ENCODE results near the gene ALKBH2. TPM values are rescaled to one million over a fixed set of nuclear protein-coding genes. Genes with fewer than 3 reads are reported as not detected.
A peak's percentile ranks its signal among the peaks of the same experiment; 100 is the strongest.

ALKBH2 gene
- total and polyA plus RNA-seq, 2 of the 8 experiments (the other 6 are each of a cell fraction or from before 2014, with no cell fraction given): 19.1 to 22.5 TPM

DNA sequence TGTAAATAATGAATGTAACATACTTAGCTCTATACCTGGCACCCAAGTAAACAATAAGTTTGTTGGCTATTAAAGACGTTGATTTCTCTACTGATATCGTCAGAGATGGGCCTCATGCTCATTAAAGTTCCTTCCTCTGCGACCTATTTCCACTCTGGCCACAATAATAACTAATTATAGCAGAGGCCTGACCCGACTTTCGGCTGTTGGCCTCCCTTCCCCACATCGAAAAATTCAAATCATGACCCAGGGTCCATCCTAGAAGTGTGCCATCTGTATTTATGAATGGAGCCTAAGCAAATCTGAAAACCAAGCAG lies 41.2 kb downstream of the ALKBH2 start:
- Histone ChIP-seq H3K79me1 (ENCODE audit: low read depth, low read length) (no peaks in the 10 kb centered on the region), H3K36me3 (ENCODE audit: control insufficient read depth in 2 of 4, insufficient read depth in 4 of 4, low read length in 3 of 4) (no peaks in the 10 kb centered on the region), H3K23me2 (ENCODE audit: low read depth, low read length) (no peaks in the 10 kb centered on the region), H4K20me1 (replicated peaks in 1 of 2; ENCODE audit: control insufficient read depth in 1 of 2, insufficient read depth in 2 of 2, low read length in 2 of 2) (no peaks in the 10 kb centered on the region), H4K5ac (ENCODE audit: insufficient read length, low read depth, low read length) (no peak overlapping the region), H3K56ac (replicated peaks; ENCODE audit: insufficient read length, low read depth, low read length) (no peak overlapping the region), H3K4ac (replicated peaks; ENCODE audit: insufficient read length, low read depth, low read length) (no peak overlapping the region), H4K8ac (ENCODE audit: extremely low read depth, insufficient read depth, low read length) (no peak overlapping the region; the same call in 1 of the 2 replicates), H3K9me3 (ENCODE audit: insufficient read depth in 2 of 2, low read depth in 1 of 2, low read length in 1 of 2) (no peaks in the 10 kb centered on the region), H3K27ac (ENCODE audit: low read depth, low read length) (no peak overlapping the region), H3K27me3 (replicated peaks in 1 of 4; ENCODE audit: control insufficient read depth in 3 of 4, extremely low read depth in 1 of 4, insufficient read depth in 3 of 4, low read length in 3 of 4) (no peaks in the 10 kb centered on the region), H2AFZ (ENCODE audit: low read length) (peak overlapping the region; percentile 12; the same call in 1 of the 2 replicates), H2AK5ac (ENCODE audit: low read depth, low read length) (no peak overlapping the region), H2BK12ac (ENCODE audit: low read depth, low read length) (no peak overlapping the region), H2BK20ac (ENCODE audit: low read length) (no peak overlapping the region), H3K4me3 (ENCODE audit: extremely low read depth in 1 of 4, insufficient read depth in 2 of 4, low read depth in 3 of 4, low read length in 4 of 4) (peak overlapping the region in 3 of 4 experiments; percentile 15 to 95 (median 88); a peak in 4 of 8 replicates), H3K9ac (replicated peaks in 1 of 4; ENCODE audit: extremely low read depth in 1 of 4, low read depth in 3 of 4, low read length in 3 of 4) (no peak overlapping the region), H3K14ac (ENCODE audit: insufficient read length) (no peak overlapping the region), H4K91ac (replicated peaks; ENCODE audit: insufficient read length, low read length) (no peak overlapping the region), H2BK15ac (ENCODE audit: low read length) (no peak overlapping the region), H3K23ac (ENCODE audit: insufficient read length) (no peak overlapping the region), H3K18ac (ENCODE audit: extremely low read depth, low read length) (no peak overlapping the region), H3K79me2 (ENCODE audit: control insufficient read depth in 1 of 2, insufficient read depth in 2 of 2, low read length in 2 of 2) (no peaks in the 10 kb centered on the region), H3K4me1 (replicated peaks in 1 of 4; ENCODE audit: control insufficient read depth in 3 of 4, insufficient read depth in 4 of 4, low read length in 3 of 4) (no peaks in the 10 kb centered on the region; a peak in 1 of 7 replicates), H3K4me2 (ENCODE audit: insufficient read depth in 1 of 2, low read depth in 2 of 2, low read length in 2 of 2) (peak overlapping the region; percentile 56 to 91), H2BK120ac (replicated peaks; ENCODE audit: low read depth, low read length) (no peak overlapping the region), H2BK5ac (ENCODE audit: low read depth, low read length) (no peak overlapping the region)
- ChIA-PET POLR2A (ENCODE audit: partially characterized antibody) (interaction anchor here (0.9 kb wide), 1 partner anchor 214 kb away, joined by 3 read pairs; no protein-coding TSS in a partner anchor), CTCF (ENCODE audit: partially characterized antibody) (interaction anchor here (1.7 kb wide), 1 partner anchor 17 kb away, joined by 3 read pairs; no protein-coding TSS in a partner anchor)
- WGBS, 2 experiments (ENCODE audit: extremely low coverage in 1 of 2, insufficient coverage in 1 of 2, insufficient read length in 1 of 2, insufficient replicate concordance in 2 of 2, low coverage in 1 of 2, low lambda C conversion rate in 2 of 2, missing lambda C conversion rate in 1 of 2): 46% methylated on average over 6 of the region's 6 CpGs; no CpG with 5 or more reads in 1 of the 2 experiments
- DNase-seq (ENCODE audit: low read depth in 1 of 2, low spot score in 2 of 2): no peak
- FAIRE-seq: no peak
- TF ChIP-seq NANOG (IDR thresholded peaks at IDR 0.05; ENCODE audit: insufficient read depth, low read depth, low read length, poor library complexity, severe bottlenecking) (no peak), BACH1 (IDR thresholded peaks at IDR 0.05; ENCODE audit: low read length) (no peak), POLR2A (IDR thresholded peaks at IDR 0.05; ENCODE audit: control extremely low read depth in 1 of 2, low read depth in 2 of 2, low read length in 2 of 2) (no peak), TAF1 (IDR thresholded peaks at IDR 0.05; ENCODE audit: low read depth, low read length) (no peak), CBX8 (IDR thresholded peaks at IDR 0.05; ENCODE audit: borderline replicate concordance, low read depth, low read length) (no peak), RXRA (IDR thresholded peaks at IDR 0.05; ENCODE audit: insufficient read depth, low read depth, low read length) (no peak), SIX5 (IDR thresholded peaks at IDR 0.05; ENCODE audit: low read depth, low read length) (no peak), KDM1A (IDR thresholded peaks at IDR 0.05; ENCODE audit: borderline replicate concordance, low read length) (no peak), CHD1 (IDR thresholded peaks at IDR 0.05; ENCODE audit: low read depth, low read length) (no peak), EZH2 (IDR thresholded peaks at IDR 0.05; ENCODE audit: low read depth, low read length, severe bottlenecking) (no peak), RBBP5 (IDR thresholded peaks at IDR 0.05; ENCODE audit: borderline replicate concordance, low read depth, low read length) (no peak), CHD2 (IDR thresholded peaks at IDR 0.05; ENCODE audit: low read length) (no peak), EGR1 (IDR thresholded peaks at IDR 0.05; ENCODE audit: borderline replicate concordance, low read depth, low read length) (no peak)

Data from H1 (cell line).